GM23338 (cell line): ENCODE results near the gene HBA1. TPM values are rescaled to one million over a fixed set of nuclear protein-coding genes. Genes with fewer than 3 reads are reported as not detected.

ENCODE experiments used
- ATAC-seq: fragments of 200-7000 bp; cut with Tn5 transposase; 3 replicates; pipeline ENCODE4 v1.9.1; 2020
- DNase-seq: peaks from one replicate; pipeline ENCODE4 v3.0.0-alpha.2; 2015; ENCODE audit warnings: low spot score
- H2AFZ ChIP-seq: fragments of 200-600 bp; sonication (generic); 2 replicates; pipeline ENCODE4 v1.8.0; 2016; ENCODE audit warnings: antibody characterized with exemption, mild to moderate bottlenecking, moderate library complexity
- H3F3A ChIP-seq: fragments of 200-600 bp; sonication (generic); replicated peaks from 2 replicates; pipeline ENCODE4 v1.8.0; 2017; ENCODE audit warnings: antibody characterized with exemption, mixed run types, low read depth
- H3K27ac ChIP-seq: fragments of 200-600 bp; sonication (generic); 2 replicates; pipeline ENCODE4 v1.6.1; 2016; ENCODE audit warnings: low read depth
- H3K27me3 ChIP-seq: fragments of 200-600 bp; sonication (generic); 2 replicates; pipeline ENCODE4 v1.8.0; 2016; ENCODE audit warnings: mild to moderate bottlenecking, mixed run types, moderate library complexity; ENCODE audit not compliant: insufficient read depth
- H3K36me3 ChIP-seq: fragments of 200-600 bp; sonication (generic); 2 replicates; pipeline ENCODE4 v1.8.0; 2016; ENCODE audit warnings: mild to moderate bottlenecking; ENCODE audit not compliant: insufficient read depth
- H3K4me1 ChIP-seq: fragments of 200-600 bp; sonication (generic); 2 replicates; pipeline ENCODE4 v1.8.0; 2016; ENCODE audit warnings: mild to moderate bottlenecking, moderate library complexity; ENCODE audit not compliant: insufficient read depth
- H3K4me2 ChIP-seq: fragments of 200-600 bp; sonication (generic); 2 replicates; pipeline ENCODE4 v1.7.1; 2017; ENCODE audit warnings: mixed run types
- H3K4me3 ChIP-seq: fragments of 200-600 bp; sonication (generic); 2 replicates; pipeline ENCODE4 v1.6.1; 2016; ENCODE audit warnings: mixed run types
- H3K79me2 ChIP-seq: fragments of 200-600 bp; sonication (generic); replicated peaks from 2 replicates; pipeline ENCODE4 v1.8.0; 2017; ENCODE audit warnings: mild to moderate bottlenecking; ENCODE audit not compliant: insufficient read depth
- H3K9me2 ChIP-seq: fragments of 200-600 bp; sonication (generic); 2 replicates; pipeline ENCODE4 v1.8.0; 2017; ENCODE audit not compliant: insufficient read depth
- H4K20me1 ChIP-seq: fragments of 200-600 bp; sonication (generic); replicated peaks from 2 replicates; pipeline ENCODE4 v1.8.0; 2017; ENCODE audit warnings: mild to moderate bottlenecking; ENCODE audit not compliant: insufficient read depth
- H3K27ac Mint-ChIP-seq: 2 replicates; pipeline ENCODE4 v1.8.0; 2020; ENCODE audit warnings: inconsistent platforms, mild to moderate bottlenecking, moderate library complexity, mixed read lengths
- H3K27me3 Mint-ChIP-seq: 3 replicates; pipeline ENCODE4 v1.8.0; 2022; ENCODE audit warnings: low read depth, mild to moderate bottlenecking, moderate library complexity, mixed read lengths, inconsistent platforms; ENCODE audit not compliant: insufficient read depth, poor library complexity
- H3K36me3 Mint-ChIP-seq: 3 replicates; pipeline ENCODE4 v1.8.0; 2021; ENCODE audit warnings: low read depth, mild to moderate bottlenecking, inconsistent platforms, moderate library complexity, mixed read lengths
- H3K4me1 Mint-ChIP-seq: 3 replicates; pipeline ENCODE4 v1.8.0; 2020; ENCODE audit warnings: mild to moderate bottlenecking, inconsistent platforms, mixed read lengths
- H3K4me3 Mint-ChIP-seq: 3 replicates; pipeline ENCODE4 v1.8.0; 2021; ENCODE audit warnings: moderate library complexity, mild to moderate bottlenecking, inconsistent platforms, mixed read lengths
- H3K9me3 Mint-ChIP-seq: 3 replicates; pipeline ENCODE4 v1.8.0; 2020; ENCODE audit warnings: moderate library complexity, mild to moderate bottlenecking, inconsistent platforms, mixed read lengths
- EZH2 ChIP-seq: fragments of 200-600 bp; sonication (generic); IDR thresholded peaks from one replicate; pipeline ENCODE4 v1.8.0; 2017; ENCODE audit warnings: antibody characterized with exemption, mild to moderate bottlenecking, low read depth; ENCODE audit not compliant: unreplicated experiment
- JUNB ChIP-seq: IDR thresholded peaks from one replicate; pipeline ENCODE4 v1.6.1; 2016; ENCODE audit warnings: antibody characterized with exemption; ENCODE audit not compliant: unreplicated experiment
- NANOG ChIP-seq: IDR thresholded peaks from 2 replicates; pipeline ENCODE4 v1.6.1; 2016; ENCODE audit warnings: antibody characterized with exemption, borderline replicate concordance
- STAT1 ChIP-seq: IDR thresholded peaks from one replicate; pipeline ENCODE4 v1.6.1; 2016; ENCODE audit warnings: antibody characterized with exemption; ENCODE audit not compliant: unreplicated experiment
- ZNF114 ChIP-seq: fragments of 250-450 bp; sonication (Bioruptor Pico); IDR thresholded peaks from 2 replicates; pipeline ENCODE4 v1.5.0; 2020; ENCODE audit warnings: mild to moderate bottlenecking, moderate library complexity
- ZNF331 ChIP-seq: fragments of 250-450 bp; sonication (Bioruptor Pico); IDR thresholded peaks from 2 replicates; pipeline ENCODE4 v1.5.0; 2020; ENCODE audit warnings: low read depth, mild to moderate bottlenecking, moderate library complexity
- polyA plus RNA-seq: library from polyadenylated mRNA; unstranded; fragments of >200 nt; fragmentation: Nextera tagmentation; extraction: Ambion mirVana; gene quantifications from 2 replicates; pipeline ENCODE4 v1.2.1, GENCODE V29; 2016
- total RNA-seq: library from RNA; depleted of rRNA; stranded (reverse); fragments of >200 nt; shearing (Covaris generic); gene quantifications from 2 replicates; pipeline ENCODE4 v1.2.3, GENCODE V29; 2014
- TF ChIP-seq, protein P1 (sequence below): IDR thresholded peaks from 2 replicates; pipeline ENCODE4 v1.6.1; 2016; ENCODE audit warnings: antibody characterized with exemption
- TF ChIP-seq, protein P2 (sequence below), 2 experiments: fragments of 200-600 bp in 1 of 2; sonication (generic) in 1 of 2; conservative IDR thresholded peaks; 2 replicates each; pipeline versions ENCODE4 v1.5.1 to v1.6.1; 2016 to 2017; ENCODE audit warnings: antibody characterized with exemption in 2 of 2, low read depth in 2 of 2, mild to moderate bottlenecking in 2 of 2, moderate library complexity in 1 of 2

HBA1 gene
- total and polyA plus RNA-seq, 2 experiments from 2014 or later, result 6.7 TPM; not detected in 1

DNA sequence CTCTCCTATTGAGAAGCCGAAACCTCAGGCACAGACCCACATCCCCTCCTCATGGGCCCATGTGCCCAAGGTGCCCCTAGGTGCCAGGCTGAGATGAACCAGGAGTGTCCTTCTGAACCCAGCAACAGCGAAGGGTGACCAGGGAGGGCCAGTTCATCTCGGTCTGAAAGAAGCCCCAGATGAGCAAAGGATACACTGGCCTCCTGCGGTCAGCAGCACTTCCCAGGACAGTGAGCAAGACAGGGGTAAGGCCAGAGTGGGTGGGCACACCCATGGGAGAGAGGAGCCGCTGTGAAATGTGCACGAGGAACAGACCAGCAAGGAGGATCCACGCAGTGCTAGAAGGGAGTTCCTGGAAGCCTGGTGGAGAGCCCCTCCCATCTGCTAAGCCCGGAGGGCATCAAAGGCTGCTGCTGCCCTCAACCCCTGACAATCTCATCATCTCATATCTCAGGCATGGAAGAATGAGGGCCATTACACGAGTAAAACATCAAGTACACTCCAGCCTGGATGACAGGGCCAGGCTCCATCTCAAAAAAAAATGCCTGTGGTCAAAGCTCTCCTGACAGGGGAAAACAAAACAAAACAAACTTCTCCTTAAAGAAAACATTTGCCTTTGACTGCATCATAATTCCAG is 27.3 kb upstream of the HBA1 start:
- H3K9me3 Mint-ChIP-seq, result no peaks in the 10 kb centered on the region; the same call in 2 of the 3 replicates
- no peaks in the 10 kb centered on the region; the same call in 2 of the 3 replicates for H3K36me3 Mint-ChIP-seq
- Histone ChIP-seq H4K20me1 (no peaks in the 10 kb centered on the region), H3K27ac (no peak overlapping the region), H3K9me2 (no peaks in the 10 kb centered on the region), H3K4me2 (no peak overlapping the region), H3K4me3 (no peak overlapping the region), H3K27me3 (peaks cover 31% of the 10 kb centered on the region), H3F3A (no peaks in the 10 kb centered on the region), H3K79me2 (no peaks in the 10 kb centered on the region), H3K4me1 (no peaks in the 10 kb centered on the region), H2AFZ (0 out of 2 replicates have a peak overlapping the region, but pooled peaks have one; percentile 14), H3K36me3 (no peaks in the 10 kb centered on the region)
- H3K4me3 Mint-ChIP-seq, result no peak overlapping the region
- H3K27me3 Mint-ChIP-seq, result peaks cover 10% of the 10 kb centered on the region
- no peak for TF ChIP-seq EZH2
- no peak for TF ChIP-seq STAT1
- TF ChIP-seq, protein P1, sequence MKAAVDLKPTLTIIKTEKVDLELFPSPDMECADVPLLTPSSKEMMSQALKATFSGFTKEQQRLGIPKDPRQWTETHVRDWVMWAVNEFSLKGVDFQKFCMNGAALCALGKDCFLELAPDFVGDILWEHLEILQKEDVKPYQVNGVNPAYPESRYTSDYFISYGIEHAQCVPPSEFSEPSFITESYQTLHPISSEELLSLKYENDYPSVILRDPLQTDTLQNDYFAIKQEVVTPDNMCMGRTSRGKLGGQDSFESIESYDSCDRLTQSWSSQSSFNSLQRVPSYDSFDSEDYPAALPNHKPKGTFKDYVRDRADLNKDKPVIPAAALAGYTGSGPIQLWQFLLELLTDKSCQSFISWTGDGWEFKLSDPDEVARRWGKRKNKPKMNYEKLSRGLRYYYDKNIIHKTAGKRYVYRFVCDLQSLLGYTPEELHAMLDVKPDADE, result no peak
- no peak for TF ChIP-seq JUNB
- no peak for TF ChIP-seq ZNF331 (CRISPR knock-in tag)
- TF ChIP-seq, protein P2, sequence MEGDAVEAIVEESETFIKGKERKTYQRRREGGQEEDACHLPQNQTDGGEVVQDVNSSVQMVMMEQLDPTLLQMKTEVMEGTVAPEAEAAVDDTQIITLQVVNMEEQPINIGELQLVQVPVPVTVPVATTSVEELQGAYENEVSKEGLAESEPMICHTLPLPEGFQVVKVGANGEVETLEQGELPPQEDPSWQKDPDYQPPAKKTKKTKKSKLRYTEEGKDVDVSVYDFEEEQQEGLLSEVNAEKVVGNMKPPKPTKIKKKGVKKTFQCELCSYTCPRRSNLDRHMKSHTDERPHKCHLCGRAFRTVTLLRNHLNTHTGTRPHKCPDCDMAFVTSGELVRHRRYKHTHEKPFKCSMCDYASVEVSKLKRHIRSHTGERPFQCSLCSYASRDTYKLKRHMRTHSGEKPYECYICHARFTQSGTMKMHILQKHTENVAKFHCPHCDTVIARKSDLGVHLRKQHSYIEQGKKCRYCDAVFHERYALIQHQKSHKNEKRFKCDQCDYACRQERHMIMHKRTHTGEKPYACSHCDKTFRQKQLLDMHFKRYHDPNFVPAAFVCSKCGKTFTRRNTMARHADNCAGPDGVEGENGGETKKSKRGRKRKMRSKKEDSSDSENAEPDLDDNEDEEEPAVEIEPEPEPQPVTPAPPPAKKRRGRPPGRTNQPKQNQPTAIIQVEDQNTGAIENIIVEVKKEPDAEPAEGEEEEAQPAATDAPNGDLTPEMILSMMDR (conservative IDR thresholded peaks at IDR 0.05; ENCODE audit: low read depth in 2 of 2), result no peak
- no peaks in the 10 kb centered on the region for H3K4me1 Mint-ChIP-seq
- no peak for DNase-seq
- ATAC-seq, result no peak
- no peak overlapping the region for H3K27ac Mint-ChIP-seq

DNA sequence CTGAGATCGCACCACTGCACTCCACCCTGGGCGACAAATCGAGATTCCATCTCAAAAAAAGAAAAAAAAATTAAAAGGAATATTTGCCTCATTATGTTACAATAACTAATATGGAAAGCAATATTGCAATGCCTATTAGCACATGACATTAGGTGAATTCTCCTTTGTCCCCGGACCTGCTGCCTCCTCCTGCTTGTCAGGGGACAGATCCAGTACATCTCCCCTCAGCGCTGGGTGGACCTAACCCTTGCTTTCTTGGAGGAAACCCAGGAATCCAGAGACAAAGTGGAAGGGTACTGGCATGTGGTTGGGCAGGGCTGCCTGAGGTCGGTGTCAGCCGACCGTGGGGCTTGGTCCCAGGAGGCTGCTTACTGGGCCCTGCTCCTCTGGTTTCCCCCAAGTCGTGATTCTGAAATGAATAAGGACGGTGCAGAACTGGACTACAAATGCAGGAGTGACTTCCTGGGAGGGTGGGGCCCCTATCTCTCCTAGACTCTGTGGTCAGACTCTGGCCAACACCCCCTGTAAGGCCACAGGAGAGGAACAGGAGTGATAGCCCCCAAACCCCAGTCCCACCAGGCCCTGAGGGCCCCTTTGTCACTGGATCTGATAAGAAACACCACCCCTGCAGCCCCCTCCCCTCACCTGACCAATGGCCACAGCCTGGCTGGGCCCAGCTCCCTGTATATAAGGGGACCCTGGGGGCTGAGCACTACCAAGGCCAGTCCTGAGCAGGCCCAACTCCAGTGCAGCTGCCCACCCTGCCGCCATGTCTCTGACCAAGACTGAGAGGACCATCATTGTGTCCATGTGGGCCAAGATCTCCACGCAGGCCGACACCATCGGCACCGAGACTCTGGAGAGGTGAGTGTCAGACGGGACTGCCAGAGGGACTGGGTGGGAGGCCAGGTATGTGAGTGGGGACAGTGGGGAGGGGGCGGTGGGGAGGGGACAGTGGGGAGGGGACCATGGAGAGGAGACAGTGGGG is 24.0 kb upstream of the HBA1 start, which contains the start of gene HBZ:
Gene HBZ, plus strand, starts transcription at position 504 of the 988 bp plus-strand sequence. Its CDS starts 266 bp downstream, at position 770.
- no peaks in the 10 kb centered on the region for H3K36me3 Mint-ChIP-seq
- no peak within 1 kb of the TSS for H2AFZ ChIP-seq
- no peaks in the 10 kb centered on the region for H3K9me2 ChIP-seq
- no peak for DNase-seq
- no peaks in the 10 kb centered on the region for H3K36me3 ChIP-seq
- H3K27me3 Mint-ChIP-seq, result peaks cover 34% of the 10 kb centered on the region
- H3K79me2 ChIP-seq, result no peaks in the 10 kb centered on the region
- H3K4me1 Mint-ChIP-seq, result peaks cover 5% of the 10 kb centered on the region; the same call in 2 of the 3 replicates
- no peak for ATAC-seq
- no peak within 1 kb of the TSS for H3K27ac ChIP-seq
- no peak within 1 kb of the TSS for H3K27ac Mint-ChIP-seq
- no peak within 1 kb of the TSS for H3K4me2 ChIP-seq
- H3K27me3 ChIP-seq, result peaks cover 64% of the 10 kb centered on the region
- peaks cover 4% of the 10 kb centered on the region; the same call in 2 of the 3 replicates for H3K9me3 Mint-ChIP-seq
- peak within 1 kb of the TSS; percentile 44; the same call in 1 of the 3 replicates for H3K4me3 Mint-ChIP-seq
- 0 out of 2 replicates have a peak, but pooled peaks cover 3% of the 10 kb centered on the region for H4K20me1 ChIP-seq
- H3F3A ChIP-seq, result 0 out of 2 replicates have a peak, but pooled peaks cover 6% of the 10 kb centered on the region
- no peak within 1 kb of the TSS for H3K4me3 ChIP-seq
- peaks cover 5% of the 10 kb centered on the region; the same call in 1 of the 2 replicates for H3K4me1 ChIP-seq
- TF ChIP-seq, protein P2 (conservative IDR thresholded peaks at IDR 0.05; ENCODE audit: low read depth in 2 of 2), result no peak
- TF ChIP-seq NANOG, result no peak
- TF ChIP-seq EZH2, result no peak
- no peak for TF ChIP-seq ZNF114 (CRISPR knock-in tag)
